Activated CD4-positive, CD25-positive, alpha-beta regulatory T cell treated with anti-CD3 and anti-CD28 coated beads, Interleukin-2, amount 50 U/mL, for 24 hours (primary cell): Measurements from ENCODE around the gene FHIT.
"Not testable (repeated sequence)": the region's sequence is repeated elsewhere in the genome, so short reads cannot be mapped to it uniquely, and the experiment has no call there.

Source experiments
- ATAC-seq, 2 donors: fragments of 150-1000 bp; cut with Tn5 transposase; one replicate each; pipeline ENCODE4 v1.10.0; 2021; ENCODE audit warnings: mild to moderate bottlenecking in 1 of 2, moderate library complexity in 1 of 2

The FHIT gene

GRCh38 chr3:59802453-59802852 is 1448.8 kb downstream of the FHIT start:
- ATAC-seq = not testable (repeated sequence)

DNA sequence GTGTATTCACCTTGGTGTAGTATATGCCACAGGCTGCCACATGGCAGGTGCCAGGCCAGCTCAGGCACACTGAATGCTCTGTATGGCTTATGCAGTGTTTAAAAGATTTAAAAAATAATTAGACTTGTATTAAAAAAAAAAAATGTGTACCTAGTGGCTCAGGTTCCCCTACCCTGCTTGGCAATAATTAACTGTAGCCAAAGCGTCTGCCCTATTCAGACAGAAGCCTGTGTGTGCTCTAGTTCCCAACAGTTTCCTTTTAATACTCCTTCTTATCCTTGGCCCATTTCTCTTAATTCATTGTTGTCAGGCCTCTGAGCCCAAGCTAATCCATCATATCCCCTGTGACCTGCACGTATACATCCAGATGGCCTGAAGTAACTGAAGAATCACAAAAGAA is 1449.2 kb downstream of the FHIT start:
- ATAC-seq = no peak

GRCh38 chr3:59800481-59800880 is 1450.8 kb downstream of the FHIT start:
- ATAC-seq = no peak

DNA sequence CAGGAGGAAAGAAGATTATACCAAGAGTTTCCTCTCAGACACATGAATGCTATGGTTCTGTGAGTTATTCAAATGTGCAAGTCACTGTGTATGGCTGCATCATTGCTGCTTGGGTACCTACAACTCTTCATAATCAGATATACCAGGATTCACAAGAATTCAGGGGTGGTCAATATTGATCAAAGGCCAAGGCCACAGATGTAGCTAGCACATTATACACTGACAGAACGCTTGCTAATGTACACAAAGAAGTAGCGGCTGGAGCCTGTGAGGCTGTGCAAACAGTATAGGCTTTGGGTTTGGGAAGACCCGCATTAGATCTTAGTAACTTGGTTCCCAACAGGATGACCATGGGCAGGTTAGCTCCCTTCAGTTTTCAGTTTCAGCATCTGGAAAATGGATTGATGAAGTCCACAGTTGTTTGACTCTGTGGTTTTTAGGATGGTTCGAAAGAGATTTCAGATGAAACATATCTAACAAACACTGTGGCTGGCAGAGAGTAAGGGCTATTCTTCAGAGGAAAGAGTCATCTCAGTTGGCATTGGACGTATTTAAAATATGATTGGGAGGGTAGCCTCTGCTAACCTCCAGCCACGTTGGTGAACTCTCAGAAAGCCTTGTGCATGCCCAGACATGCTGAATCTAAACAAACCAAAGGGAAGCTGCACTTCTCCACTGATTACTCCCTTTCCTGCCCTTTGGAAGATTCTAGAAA is 1452.7 kb downstream of the FHIT start:
- ATAC-seq = no peak

DNA sequence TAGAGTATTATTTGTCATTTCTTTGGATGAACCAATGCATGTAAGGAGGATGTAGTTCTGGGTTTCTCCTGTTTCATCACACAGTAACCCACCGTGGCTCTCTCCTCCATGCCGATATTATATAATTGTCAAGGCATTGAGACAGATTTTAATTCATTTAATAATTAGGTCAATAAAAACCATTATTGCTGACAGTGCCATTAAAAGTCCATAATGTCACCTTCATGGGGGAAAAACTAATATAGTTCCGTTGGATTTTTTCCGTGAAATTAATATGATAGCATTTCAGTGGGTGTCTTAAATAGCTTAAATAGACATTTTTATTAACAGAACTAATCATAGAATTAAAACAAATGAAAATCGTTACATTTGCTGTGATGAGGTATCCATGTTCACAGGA is 1453.7 kb downstream of the FHIT start:
- ATAC-seq = no peak

DNA sequence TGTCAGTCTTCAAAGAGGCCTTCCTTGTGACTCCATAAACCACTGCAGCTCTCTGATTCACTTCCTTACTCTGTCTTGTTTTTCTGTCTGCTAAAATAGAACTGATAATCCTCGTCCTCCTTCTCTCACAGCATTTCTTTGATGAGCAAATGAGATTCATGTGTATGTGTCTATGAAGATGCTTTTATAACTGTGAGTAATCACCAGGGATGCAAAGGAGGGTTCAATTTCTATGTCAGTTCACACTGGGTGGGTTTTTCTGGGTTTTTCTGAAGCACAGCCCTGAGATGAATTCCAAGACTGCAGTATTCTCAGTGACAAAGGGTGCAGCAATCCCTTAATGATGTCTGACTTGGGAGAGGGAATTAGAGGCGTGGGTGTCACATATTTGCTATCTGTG is 1454.8 kb downstream of the FHIT start:
- ATAC-seq = no peak

DNA sequence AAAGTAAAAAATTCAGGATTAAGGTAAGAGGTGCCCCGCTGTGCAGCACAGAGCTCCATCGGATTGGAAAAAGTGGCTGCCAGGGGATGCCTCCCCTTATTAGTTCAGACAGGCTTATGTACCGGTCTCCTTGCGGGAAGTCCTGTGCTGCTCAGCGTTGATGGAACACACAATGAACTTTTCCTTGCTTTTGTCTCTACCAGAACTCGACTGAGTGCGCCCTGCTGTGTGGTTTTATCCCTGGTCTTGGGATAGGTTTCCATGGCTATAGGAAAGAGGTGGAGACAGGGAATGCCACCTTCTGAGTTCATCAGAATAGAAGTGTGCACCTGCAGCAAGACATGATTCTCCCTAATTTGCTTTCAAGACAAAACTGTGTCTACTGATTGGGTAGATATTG is 1455.5 kb downstream of the FHIT start:
- no peak for ATAC-seq

- no peak for ATAC-seq
Measured at GRCh38 chr3:59793976-59794375, 1457.3 kb downstream of the FHIT start.

GRCh38 chr3:59791774-59792308 is 1459.4 kb downstream of the FHIT start:
- peak in 1 of 2 donors; percentile 33 for ATAC-seq

DNA sequence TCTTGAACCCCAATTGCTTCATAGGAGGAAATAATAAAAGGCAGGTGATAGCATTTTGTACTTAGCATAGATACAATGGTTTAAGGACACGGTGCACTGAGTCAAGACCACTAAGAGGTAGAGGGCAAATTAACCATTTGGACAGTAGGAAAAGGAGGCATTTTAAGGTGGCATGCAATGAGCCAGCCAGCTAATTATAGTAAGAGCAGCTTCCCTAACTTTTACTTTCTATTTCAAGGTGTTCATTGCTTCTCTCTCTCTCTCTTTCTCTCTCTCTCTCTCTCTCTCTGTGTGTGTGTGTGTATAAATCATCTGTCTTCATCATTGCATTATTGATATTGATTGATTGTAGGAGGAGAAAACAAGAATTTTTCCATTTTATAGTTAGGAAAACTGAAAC is 1461.0 kb downstream of the FHIT start:
- no peak for ATAC-seq

DNA sequence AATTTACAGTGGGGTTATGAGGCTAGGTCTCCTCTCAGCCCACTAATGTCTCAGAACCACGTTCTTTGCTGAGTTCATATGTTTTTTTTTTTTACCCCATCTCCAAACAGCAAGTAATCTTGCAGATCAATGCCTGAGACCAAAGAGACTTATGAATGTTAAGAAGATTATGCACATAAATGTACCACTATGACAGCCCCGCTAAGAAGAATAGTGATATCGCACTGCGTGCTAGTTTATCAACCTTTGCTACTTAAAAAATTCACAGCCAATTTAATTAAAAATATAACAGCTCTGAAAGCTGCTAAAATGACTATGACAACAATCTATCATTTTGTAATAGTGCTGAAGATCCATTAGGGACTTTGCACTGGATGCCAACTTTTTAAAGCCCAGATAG is 1462.5 kb downstream of the FHIT start:
- no peak for ATAC-seq

- no peak for ATAC-seq
Measured at GRCh38 chr3:59788133-59788532, 1463.1 kb downstream of the FHIT start.

- no peak for ATAC-seq
Measured at GRCh38 chr3:59786374-59786773, 1464.9 kb downstream of the FHIT start.

GRCh38 chr3:59784164-59784563 is 1467.1 kb downstream of the FHIT start:
- no peak for ATAC-seq

DNA sequence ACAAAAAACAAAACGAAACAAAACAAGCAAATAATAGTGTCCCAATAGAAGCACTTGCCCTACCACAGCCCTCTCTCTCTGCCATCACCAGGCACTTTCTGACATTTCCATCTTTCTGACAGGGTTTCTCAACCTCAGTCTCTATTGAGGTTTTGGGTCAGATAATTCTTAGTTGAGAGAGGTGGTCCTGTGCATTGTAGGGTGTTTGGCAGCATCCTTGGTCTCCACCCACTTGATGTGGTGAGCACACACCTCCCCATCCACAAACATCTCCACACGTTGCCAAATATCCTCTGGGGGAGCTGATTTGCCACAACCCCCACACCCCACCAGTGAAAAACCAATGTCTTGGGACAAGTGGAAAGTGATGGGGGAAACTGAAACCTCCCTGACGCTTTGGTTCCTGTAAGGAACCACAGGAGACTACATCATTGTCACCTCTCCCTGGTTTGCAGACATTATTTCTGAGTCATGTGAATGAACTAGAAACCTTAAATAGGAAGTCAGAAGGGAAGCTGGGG is 1467.7 kb downstream of the FHIT start:
- peak; percentile 59 to 82 for ATAC-seq

GRCh38 chr3:59782664-59783063 is 1468.6 kb downstream of the FHIT start:
- ATAC-seq = no peak

DNA sequence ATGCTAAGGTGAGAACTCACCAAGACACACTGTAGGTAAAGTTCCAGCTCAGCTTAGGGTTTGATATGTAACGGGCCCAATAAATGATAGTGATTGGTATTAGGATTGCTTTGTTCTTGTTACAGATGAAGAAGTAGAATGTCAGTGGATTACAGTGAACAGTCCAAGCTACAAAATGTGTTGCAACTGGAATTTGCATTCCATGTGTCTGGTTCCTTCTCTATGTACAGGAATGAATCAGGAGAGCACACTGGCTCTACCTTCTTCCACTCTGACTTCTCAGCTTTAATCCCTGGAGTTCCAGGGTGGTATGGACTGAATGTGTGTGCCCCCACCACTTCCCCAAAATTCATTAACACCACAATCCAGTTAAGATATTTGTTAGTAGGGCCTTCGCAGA is 1471.0 kb downstream of the FHIT start:
- ATAC-seq = no peak

DNA sequence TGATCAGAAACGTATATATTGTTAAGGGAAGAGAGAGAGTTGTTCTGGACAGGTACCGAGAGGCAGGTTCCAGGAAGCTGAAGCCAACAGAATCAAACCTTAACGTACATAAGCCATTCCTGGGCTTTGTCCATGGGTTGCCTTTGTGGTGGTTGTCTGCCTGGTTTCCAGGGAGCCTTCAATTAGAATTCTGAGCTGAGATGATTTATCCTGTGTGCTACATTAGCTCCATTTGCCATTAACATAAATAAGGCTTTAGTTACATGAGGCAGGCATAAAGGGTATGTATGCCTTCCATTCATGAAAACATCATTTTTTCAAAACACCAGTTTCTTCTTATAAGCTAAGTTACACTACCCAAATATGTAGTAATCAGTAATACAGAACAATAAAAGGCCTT is 1472.0 kb downstream of the FHIT start:
- no peak for ATAC-seq

- peak in 1 of 2 donors; percentile 43 for ATAC-seq
Measured at GRCh38 chr3:59777667-59778077, 1473.6 kb downstream of the FHIT start.

DNA sequence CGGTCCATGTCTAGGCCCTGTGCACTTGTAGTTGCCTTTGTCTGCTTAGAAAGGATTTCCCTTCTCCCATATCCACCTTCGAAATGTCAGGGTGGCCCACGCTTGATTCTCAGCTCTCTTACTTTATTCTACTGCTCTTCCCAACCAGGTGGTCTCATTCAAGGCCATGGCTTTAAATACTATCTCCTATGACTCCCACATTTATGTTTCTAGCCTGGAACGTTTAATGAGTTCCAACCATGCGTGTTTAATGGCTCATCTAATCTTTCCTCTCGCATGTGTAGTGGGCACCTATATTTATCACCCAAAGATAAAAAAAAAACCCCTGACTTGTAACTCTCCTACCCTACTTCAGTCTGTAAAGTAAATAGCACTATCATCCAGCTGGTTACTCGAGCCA is 1474.2 kb downstream of the FHIT start:
- ATAC-seq = no peak

DNA sequence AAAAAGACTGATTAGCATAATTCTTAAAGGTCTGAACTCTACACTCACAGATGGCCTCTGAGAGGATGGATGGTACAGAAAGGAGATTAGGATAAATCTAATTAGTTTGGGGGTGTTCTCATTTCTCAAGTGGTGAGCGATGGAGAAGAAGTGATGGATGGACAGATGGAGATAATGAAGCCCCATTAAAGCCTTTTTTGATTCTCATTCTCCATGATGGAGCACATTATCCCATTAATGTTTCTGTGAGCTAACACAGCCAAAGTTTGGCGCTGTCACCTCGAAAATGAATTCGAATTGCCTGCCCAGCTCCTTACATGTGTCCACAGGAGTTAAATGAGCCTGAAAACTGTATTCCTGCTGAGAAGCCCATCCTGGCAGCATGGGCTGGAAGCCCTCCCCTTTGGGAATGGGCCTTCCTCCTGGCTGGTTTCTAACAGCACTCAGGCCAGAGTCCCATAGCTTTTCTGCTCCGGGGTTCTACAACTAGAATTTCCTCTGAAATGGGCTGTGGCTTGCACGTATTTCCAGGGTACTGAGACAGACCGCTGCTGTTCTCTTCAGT is 1475.4 kb downstream of the FHIT start:
- no peak for ATAC-seq

GRCh38 chr3:59775106-59775505 is 1476.1 kb downstream of the FHIT start:
- ATAC-seq = no peak

DNA sequence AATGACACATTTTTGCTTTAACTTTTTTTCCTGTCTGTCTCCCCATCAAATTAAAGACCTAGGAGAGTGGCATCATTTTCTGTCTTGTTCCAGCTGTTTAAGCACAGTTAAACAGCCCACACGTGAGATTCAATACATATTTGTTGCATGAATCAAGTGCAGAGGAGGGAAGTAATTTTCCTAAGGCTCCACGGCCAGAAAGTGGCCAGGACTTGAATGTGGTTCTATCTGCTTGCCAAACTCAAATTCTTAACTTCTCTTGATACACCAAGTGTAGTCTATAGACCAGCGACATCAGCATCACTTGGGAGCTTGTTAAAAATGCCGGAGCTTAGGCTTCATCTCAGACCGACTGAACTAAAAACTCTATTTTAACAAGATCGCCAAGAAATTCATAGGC is 1476.6 kb downstream of the FHIT start:
- no peak for ATAC-seq

DNA sequence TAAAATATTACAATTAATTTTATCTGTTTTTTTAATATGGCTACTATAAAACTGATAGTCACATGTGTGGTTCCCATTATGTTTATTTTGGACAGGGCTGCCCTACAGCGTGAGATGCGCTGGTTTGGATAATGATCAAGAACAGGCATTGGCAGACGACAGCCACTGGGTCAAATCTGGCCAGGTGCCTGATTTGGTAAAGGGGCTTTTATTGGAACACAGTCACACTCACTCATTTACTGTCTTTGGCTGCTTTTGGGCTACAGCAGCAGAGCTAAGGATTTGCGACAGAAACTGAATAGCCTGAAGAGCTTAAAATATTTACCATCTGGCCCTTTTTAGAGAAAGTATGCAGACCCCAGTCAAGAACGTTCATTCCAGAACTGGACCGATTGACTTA is 1477.3 kb downstream of the FHIT start:
- ATAC-seq = no peak
